Omental fat pad (tissue), 4 donors: ENCODE measurements around the gene QRICH1. TPM values are rescaled to one million over a fixed set of nuclear protein-coding genes. Genes with fewer than 3 reads are reported as not detected.

Source experiments
- ATAC-seq: fragments of 150-250 bp; one replicate; pipeline ENCODE4 v1.9.1; 2016; ENCODE audit warnings: mild to moderate bottlenecking, moderate library complexity; ENCODE audit not compliant: low FRiP score
- DNase-seq: peaks from one replicate; pipeline ENCODE4 v3.0.0-alpha.2; 2019; ENCODE audit warnings: low spot score
- total RNA-seq, 4 donors: library from RNA; depleted of rRNA; stranded (reverse); fragments of >200 nt; gene quantifications; one replicate each; pipeline ENCODE4 v1.1.0, GENCODE V29; 2016
- TF ChIP-seq, protein P1 (sequence below), 3 donors: fragments of 450-650 bp; IDR thresholded peaks; one replicate each; pipeline ENCODE4 v1.5.1; 2016 to 2017; ENCODE audit warnings: antibody characterized with exemption in 3 of 3, mild to moderate bottlenecking in 3 of 3, moderate library complexity in 2 of 3

QRICH1 gene
- total RNA-seq, 4 donors from 2014 or later, result 53.2 to 71.2 (median 61.9) TPM

DNA sequence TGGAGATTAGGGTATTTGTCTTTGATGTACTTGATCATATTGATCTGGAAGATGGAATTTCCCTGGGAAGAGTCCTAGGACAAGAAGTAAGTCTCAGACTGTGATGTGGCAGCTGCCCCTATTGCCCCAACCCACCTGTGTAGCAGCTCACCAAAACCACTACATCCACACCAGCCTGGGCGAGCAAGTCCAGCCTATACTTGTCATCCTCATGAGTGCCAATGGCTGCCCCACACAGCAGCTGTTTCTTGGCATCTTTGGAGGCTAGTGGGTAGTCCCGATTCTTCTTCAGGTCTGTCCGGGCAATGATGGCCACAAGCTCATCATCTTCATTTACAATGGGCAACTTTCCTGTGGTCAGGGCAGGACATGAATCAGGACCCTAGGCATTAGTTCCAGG is 67.3 kb downstream of the QRICH1 start:
- no peak for ATAC-seq
- TF ChIP-seq, protein P1, sequence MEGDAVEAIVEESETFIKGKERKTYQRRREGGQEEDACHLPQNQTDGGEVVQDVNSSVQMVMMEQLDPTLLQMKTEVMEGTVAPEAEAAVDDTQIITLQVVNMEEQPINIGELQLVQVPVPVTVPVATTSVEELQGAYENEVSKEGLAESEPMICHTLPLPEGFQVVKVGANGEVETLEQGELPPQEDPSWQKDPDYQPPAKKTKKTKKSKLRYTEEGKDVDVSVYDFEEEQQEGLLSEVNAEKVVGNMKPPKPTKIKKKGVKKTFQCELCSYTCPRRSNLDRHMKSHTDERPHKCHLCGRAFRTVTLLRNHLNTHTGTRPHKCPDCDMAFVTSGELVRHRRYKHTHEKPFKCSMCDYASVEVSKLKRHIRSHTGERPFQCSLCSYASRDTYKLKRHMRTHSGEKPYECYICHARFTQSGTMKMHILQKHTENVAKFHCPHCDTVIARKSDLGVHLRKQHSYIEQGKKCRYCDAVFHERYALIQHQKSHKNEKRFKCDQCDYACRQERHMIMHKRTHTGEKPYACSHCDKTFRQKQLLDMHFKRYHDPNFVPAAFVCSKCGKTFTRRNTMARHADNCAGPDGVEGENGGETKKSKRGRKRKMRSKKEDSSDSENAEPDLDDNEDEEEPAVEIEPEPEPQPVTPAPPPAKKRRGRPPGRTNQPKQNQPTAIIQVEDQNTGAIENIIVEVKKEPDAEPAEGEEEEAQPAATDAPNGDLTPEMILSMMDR (IDR thresholded peaks at IDR 0.05), result no peak
- no peak for DNase-seq

DNA sequence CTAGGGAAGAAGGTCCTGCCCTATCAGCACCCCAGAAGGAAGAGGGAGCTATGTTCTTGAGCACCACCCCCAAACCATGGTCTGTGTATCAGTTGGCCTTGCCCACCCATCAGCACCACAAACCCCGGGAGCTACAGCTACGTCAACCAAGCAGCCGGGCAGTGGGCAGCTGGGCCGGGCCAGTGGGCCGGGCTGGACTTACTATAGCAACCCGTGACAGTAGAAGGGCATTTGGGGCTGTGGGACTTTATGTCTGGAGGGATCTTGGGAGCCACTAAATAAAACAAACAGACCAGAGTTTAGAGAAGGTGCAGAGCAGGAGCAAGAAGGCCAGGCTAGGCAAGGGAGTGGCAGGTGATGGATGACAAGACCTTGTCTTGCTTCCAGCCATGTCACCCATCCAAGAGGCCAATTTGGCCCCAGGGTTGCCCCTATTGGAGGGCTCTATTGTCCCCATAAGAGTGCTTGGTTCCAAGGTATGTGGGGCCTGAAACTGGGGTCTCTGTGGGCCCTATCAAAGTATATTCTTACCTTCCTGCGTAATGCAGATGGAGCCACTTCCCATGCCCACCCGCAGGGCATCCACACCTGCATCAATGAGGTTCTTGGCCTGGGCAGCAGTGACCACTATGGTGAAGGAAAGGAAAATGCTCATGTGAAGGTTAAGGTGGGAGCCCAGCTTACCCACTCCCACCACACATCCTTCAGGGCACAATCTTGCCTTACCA is 67.9 kb downstream of the QRICH1 start:
- ATAC-seq (no peak), DNase-seq (no peak)
- TF ChIP-seq, protein P1 (IDR thresholded peaks at IDR 0.05), result no peak

DNA sequence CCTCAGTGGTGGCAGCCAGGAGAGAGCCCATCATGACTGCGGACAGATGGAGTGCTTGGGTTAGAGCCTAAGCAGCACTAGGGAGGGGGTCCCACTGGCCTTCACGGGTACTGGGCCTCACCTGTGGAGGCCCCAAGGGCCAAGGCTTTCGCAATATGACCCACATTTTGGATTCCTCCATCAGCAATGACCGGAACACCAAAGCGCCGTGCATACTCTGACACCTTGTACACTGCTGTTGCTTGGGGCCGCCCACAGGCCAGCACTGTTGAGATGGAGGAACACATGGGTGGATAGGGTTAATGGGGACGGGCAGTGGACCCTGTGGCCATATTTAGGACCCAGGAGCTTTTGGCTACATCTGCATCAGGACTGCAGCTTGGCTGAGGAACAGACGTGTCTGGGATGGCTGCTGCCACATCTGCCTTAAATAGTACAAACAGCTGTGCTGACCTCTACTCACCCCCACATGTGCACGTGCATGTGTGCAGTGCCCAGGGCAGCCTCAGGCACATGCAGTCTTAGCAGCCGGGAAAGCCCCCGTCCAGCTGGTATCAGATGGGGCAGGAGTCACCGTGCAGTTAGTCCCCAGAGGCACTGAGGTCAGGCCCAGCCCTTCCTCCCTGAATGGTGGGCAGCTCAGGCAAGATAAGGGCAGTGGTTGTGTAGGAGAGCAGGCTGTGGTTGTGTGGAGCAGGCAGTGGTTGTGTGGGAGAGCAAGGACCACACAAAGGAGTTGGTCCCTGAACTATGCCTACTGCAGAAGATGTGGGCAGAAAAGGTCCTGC is 68.7 kb downstream of the QRICH1 start:
- DNase-seq (no peak), ATAC-seq (no peak)
- TF ChIP-seq, protein P1 (IDR thresholded peaks at IDR 0.05), result no peak

DNA sequence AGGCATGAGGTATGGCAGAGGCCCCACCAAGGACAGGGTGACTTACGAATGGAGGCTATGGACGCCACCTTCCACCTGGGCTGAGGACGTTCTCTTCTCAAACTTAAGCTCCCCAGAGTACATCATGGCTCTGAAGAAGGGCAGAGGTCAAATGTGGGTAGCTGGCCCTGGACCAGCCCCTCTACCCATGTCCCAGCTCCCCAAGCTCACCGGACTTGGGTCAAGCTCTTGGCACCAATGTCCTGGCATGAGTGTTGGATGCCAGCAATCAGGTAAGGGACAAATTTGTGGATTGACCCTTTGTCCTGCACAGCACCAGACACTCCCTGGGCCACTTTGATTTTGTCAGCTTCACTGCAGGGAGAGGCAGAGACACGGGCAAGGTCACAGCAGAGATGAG is 69.4 kb downstream of the QRICH1 start:
- TF ChIP-seq, protein P1 (IDR thresholded peaks at IDR 0.05), result no peak
- no peak for DNase-seq
- no peak for ATAC-seq

DNA sequence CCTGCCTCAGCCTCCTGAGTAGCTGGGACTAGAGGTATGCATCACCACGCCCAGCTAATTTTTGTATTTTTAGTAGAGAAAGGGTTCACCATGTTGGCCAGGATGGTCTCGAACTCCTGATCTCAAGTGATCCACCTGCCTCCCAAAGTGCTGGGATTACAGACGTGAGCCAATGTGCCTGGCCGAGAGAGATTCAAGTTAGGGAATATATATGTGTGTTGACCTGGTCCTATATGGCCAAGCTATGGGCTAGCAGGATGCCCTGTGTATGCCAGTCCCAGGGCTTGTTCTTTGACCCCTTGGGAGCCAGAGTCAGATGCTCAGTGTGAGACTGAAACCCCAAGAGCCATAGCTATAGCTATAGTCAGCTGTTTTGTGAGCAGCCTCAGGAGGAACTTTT is 70.1 kb downstream of the QRICH1 start:
- ATAC-seq, result no peak
- no peak for DNase-seq
- TF ChIP-seq, protein P1 (IDR thresholded peaks at IDR 0.05), result no peak

DNA sequence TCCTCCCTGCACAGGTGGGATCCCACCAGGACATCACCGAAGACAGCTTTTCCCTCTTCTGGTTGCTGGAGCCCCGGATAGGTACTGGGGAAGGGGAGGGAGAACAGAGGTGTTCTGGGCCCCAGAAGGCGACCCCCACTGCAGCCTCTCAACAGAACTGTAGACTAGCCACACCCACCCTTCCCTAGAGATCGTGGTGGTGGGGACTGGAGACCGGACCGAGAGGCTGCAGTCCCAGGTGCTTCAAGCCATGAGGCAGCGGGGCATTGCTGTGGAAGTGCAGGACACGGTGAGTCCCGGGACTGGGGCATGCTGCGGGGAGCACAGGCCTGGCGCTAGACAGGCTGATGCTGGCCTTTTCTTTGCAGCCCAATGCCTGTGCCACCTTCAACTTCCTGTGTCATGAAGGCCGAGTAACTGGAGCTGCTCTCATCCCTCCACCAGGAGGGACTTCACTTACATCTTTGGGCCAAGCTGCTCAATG is 71.1 kb downstream of the QRICH1 start:
- ATAC-seq, result no peak
- DNase-seq, result no peak
- TF ChIP-seq, protein P1 (IDR thresholded peaks at IDR 0.05), result no peak
